ENCODE results near the gene CMTM7.

CMTM7 gene

DNA sequence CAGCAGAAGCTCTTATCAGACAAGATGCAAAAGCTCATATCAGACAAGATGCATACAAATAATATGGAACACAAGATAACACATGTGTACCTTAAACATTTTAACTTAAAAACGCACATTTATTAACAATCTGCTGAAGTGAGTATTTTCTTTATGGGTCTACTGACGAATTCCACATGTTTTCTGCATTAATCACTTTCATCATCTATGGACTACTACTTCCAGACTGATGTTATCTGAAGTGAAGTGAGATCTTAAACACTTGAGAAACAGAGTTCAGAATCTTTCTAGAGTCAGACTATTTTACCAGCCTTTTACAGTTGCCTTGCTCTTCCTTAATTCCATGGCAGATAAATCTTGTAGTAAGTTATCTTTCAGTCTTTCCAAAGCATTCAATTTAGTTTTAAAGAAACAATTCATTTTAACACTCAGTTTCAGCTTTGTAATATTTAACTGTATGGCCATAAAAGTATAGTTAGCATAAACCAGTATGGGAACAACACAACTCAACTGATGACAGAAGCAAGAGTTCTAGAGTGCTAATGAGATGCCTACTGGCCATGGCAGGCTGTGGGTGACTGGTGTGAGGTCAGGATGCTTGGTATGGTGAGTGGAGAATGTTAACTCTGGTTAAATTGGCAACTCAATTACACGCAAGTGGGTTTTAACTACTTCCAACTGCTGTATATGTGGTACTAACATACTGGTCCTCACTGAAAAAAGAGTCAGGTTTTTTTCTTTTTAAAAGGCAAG is 101.2 kb downstream of the CMTM7 start:
- DNase-seq (ENCODE audit: low spot score): no peak
- POLR2A ChIA-PET (ENCODE audit: low non-redundant PET): no interaction called here
- CTCF ChIA-PET: no interaction called here
- TF ChIP-seq, protein P1, sequence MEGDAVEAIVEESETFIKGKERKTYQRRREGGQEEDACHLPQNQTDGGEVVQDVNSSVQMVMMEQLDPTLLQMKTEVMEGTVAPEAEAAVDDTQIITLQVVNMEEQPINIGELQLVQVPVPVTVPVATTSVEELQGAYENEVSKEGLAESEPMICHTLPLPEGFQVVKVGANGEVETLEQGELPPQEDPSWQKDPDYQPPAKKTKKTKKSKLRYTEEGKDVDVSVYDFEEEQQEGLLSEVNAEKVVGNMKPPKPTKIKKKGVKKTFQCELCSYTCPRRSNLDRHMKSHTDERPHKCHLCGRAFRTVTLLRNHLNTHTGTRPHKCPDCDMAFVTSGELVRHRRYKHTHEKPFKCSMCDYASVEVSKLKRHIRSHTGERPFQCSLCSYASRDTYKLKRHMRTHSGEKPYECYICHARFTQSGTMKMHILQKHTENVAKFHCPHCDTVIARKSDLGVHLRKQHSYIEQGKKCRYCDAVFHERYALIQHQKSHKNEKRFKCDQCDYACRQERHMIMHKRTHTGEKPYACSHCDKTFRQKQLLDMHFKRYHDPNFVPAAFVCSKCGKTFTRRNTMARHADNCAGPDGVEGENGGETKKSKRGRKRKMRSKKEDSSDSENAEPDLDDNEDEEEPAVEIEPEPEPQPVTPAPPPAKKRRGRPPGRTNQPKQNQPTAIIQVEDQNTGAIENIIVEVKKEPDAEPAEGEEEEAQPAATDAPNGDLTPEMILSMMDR (conservative IDR thresholded peaks at IDR 0.05; ENCODE audit: low read depth): no peak
- H3K27ac ChIP-seq: no peak overlapping the region

DNA sequence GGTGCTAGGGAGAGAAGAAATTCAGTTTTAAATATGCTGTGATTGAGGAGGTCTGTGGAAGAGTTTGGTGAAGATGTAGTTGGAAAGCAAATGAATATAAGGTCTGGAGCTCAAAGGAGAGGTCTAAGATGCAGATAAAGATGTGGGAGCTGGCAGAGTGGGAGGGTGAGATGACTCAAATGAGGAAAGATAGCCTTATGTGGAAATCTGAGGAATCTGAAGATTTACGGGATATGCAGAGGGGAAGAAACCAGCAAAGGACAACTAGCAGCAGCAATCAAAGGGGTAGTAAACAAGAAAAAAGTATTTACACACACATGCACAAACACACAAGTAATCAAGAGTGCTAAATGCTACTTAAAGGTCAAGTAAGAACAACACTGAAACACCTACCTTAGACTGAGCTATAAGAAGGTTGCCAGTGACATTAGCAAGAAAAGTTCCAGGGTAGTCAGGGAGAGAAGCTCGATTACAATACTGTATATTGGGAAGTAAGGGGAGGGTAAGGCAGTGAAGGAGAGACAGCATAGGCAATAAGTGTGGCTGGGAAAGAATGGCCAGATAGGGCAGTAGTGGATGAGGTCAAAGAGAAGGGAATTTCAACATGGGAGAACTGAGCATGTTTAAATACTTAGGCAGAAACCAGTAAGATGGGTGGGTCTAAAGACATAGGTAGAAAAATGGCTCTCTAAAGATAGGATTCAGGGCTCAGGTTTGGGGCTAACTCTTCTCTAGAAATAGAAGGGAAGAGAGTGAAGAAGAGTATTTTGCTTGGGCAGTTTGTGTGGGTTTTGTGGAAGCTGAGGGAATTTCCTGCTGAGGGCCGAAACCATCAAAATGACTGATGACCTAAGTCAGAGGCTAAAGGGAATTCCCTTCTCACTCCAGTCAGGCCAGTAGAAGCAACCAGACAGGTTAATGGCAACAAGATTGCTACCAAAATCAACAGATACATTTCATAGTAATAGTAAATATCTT is 102.1 kb downstream of the CMTM7 start:
- no peak overlapping the region for H3K27ac ChIP-seq
- no peak for DNase-seq (ENCODE audit: low spot score)
- TF ChIP-seq, protein P1 (conservative IDR thresholded peaks at IDR 0.05; ENCODE audit: low read depth): no peak
- CTCF ChIA-PET: interaction anchor here (0.6 kb wide), 1 partner anchor 317 kb away, joined by 3 read pairs; no protein-coding TSS in a partner anchor
- POLR2A ChIA-PET (ENCODE audit: low non-redundant PET): no interaction called here

DNA sequence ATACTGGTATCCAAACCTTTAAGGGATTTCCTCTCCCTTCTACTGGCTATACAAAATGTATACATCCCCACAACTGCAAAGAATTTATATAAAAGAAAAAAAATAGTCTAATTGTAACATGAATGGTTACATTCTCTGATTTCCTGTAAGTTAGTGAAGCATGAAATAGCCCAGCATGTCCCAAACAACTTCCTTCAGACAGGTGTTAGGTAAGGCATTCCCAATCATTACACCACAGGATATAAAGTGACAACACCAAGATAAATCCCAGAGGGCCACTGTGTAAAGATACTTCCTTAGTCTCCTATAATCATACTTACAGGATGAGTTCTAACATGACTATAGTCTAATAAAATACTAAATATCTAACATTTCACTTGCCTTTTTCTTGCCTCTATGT is 103.4 kb downstream of the CMTM7 start:
- POLR2A ChIA-PET (ENCODE audit: low non-redundant PET): no interaction called here
- no peak overlapping the region for H3K27ac ChIP-seq
- TF ChIP-seq, protein P1 (conservative IDR thresholded peaks at IDR 0.05; ENCODE audit: low read depth): no peak
- CTCF ChIA-PET: no interaction called here
- DNase-seq (ENCODE audit: low spot score): no peak

DNA sequence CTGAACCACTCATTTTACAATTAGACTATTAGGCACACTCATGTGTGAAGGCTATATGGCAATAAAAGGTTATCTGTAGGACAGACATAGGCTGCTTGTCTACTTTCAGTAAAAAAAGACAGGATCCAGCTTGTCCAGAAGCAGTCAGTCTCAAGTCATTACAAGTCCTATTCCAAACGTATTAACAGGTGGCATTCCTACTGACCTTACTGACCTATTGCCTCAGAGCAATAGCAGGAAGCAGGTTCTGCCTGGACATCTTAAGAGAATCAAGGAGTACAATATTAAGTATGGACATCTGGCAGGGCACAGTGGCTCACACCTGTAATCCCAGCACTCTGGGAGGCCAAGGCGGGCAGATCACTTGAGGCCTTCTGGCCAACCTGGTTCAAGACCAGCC is 104.0 kb downstream of the CMTM7 start:
- TF ChIP-seq, protein P1 (conservative IDR thresholded peaks at IDR 0.05; ENCODE audit: low read depth): no peak
- ChIA-PET POLR2A (ENCODE audit: low non-redundant PET) (interaction anchor here (0.8 kb wide), 1 partner anchor 121 kb away, joined by 4 read pairs; no protein-coding TSS in a partner anchor), CTCF (interaction anchor here (0.6 to 0.7 kb wide), 2 partner anchors 14 to 320 kb away, joined by 3 to 4 read pairs; no protein-coding TSS in a partner anchor)
- H3K27ac ChIP-seq: peak overlapping the region; percentile 62
- DNase-seq (ENCODE audit: low spot score): peak; percentile 49

DNA sequence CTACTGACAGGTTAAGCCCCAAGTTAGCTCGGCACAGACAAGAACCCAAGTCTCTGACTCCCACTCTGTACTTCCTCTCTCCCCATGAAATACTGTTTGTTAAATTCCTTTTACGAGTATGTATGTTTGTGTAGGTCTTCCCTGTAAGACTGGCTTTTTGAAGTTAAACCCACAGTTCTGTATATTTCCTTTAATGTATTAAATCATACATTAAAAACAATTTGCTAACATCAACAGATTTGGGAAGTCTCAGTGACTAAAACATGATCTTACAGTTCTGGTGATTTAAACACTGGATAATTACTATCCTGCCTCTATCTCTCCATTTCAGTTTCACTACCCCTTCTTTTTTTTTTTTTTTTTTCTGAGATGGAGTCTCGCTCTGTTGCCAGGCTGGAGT is 106.6 kb downstream of the CMTM7 start:
- TF ChIP-seq, protein P1 (conservative IDR thresholded peaks at IDR 0.05; ENCODE audit: low read depth): no peak
- DNase-seq (ENCODE audit: low spot score): no peak
- H3K27ac ChIP-seq: no peak overlapping the region
- ChIA-PET POLR2A (ENCODE audit: low non-redundant PET) (no interaction called here), CTCF (interaction anchor here (0.7 kb wide), 1 partner anchor 31 kb away, joined by 3 read pairs; no protein-coding TSS in a partner anchor)

DNA sequence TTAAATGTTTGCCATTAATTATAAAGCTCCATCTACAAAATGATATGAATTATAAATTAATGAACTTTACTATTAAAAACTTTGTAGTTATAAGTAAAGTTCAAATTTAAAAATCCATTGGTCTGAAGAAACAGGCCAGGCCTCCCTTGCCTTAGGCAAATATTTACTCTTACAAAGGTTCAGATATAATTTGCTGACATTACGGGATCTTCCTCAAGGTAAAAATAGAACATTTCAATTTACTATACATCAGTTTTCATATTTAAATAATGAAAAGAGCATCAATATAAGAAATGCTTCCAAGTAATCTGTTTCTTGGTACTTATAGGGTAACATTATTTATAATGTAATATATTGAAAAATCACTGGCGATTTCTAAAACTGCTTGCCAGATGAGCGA is 107.3 kb downstream of the CMTM7 start:
- DNase-seq (ENCODE audit: low spot score): no peak
- ChIA-PET CTCF (no interaction called here), POLR2A (ENCODE audit: low non-redundant PET) (no interaction called here)
- H3K27ac ChIP-seq: no peak overlapping the region
- TF ChIP-seq, protein P1 (conservative IDR thresholded peaks at IDR 0.05; ENCODE audit: low read depth): no peak

Measured in RWPE1 (cell line).